Astrocyte (in vitro differentiated cells and primary cell): Measurements from ENCODE around the gene UBAC2. TPM values are rescaled to one million over a fixed set of nuclear protein-coding genes. Genes with fewer than 3 reads are reported as not detected.

Source experiments
- DNase-seq: peaks from one replicate; pipeline ENCODE4 v3.0.0-alpha.2; 2010; ENCODE audit warnings: low read depth
- FAIRE-seq: peaks from 2 replicates; lab custom pipeline; 2011; peaks lifted over from hg19 to GRCh38; lab: Jason Lieb, UNC
- H2AFZ ChIP-seq: 2 replicates; pipeline ENCODE4 v1.6.0; 2012; ENCODE audit warnings: low read depth, low read length, inconsistent platforms
- H3K27ac ChIP-seq: 2 replicates; pipeline ENCODE4 v1.5.1; 2011; ENCODE audit warnings: low read depth, low read length, inconsistent platforms
- H3K27me3 ChIP-seq: 2 replicates; pipeline ENCODE4 v1.6.0; 2011; ENCODE audit warnings: low read length, inconsistent platforms; ENCODE audit not compliant: insufficient read depth
- H3K36me3 ChIP-seq: 2 replicates; pipeline ENCODE4 v1.5.1; 2011; ENCODE audit warnings: low read length, inconsistent platforms; ENCODE audit not compliant: insufficient read depth
- H3K4me1 ChIP-seq: 2 replicates; pipeline ENCODE4 v1.5.1; 2011; ENCODE audit warnings: low read length, inconsistent platforms; ENCODE audit not compliant: insufficient read depth
- H3K4me2 ChIP-seq: 2 replicates; pipeline ENCODE4 v1.6.0; 2012; ENCODE audit warnings: low read length, inconsistent platforms
- H3K4me3 ChIP-seq: 2 replicates; pipeline ENCODE4 v1.5.1; 2011; ENCODE audit warnings: low read depth, mild to moderate bottlenecking, low read length, inconsistent platforms; ENCODE audit not compliant: insufficient read depth
- H3K79me2 ChIP-seq: 2 replicates; pipeline ENCODE4 v1.6.0; 2012; ENCODE audit warnings: mild to moderate bottlenecking, low read length, inconsistent platforms; ENCODE audit not compliant: insufficient read depth
- H3K9ac ChIP-seq: 2 replicates; pipeline ENCODE4 v1.6.0; 2012; ENCODE audit warnings: mild to moderate bottlenecking, low read length, inconsistent platforms
- H3K9me3 ChIP-seq: 2 replicates; pipeline ENCODE4 v1.5.1; 2012; ENCODE audit warnings: low read depth, mild to moderate bottlenecking, low read length, inconsistent platforms; ENCODE audit not compliant: insufficient read depth
- H4K20me1 ChIP-seq: 2 replicates; pipeline ENCODE4 v1.6.0; 2012; ENCODE audit warnings: low read length, inconsistent platforms; ENCODE audit not compliant: insufficient read depth
- H3K27ac Mint-ChIP-seq: one replicate; pipeline ENCODE4 v1.8.0; 2021; ENCODE audit warnings: mild to moderate bottlenecking, mixed read lengths; ENCODE audit not compliant: unreplicated experiment
- H3K27me3 Mint-ChIP-seq: one replicate; pipeline ENCODE4 v1.8.0; 2021; ENCODE audit warnings: low read depth, mixed read lengths; ENCODE audit not compliant: unreplicated experiment
- H3K36me3 Mint-ChIP-seq: one replicate; pipeline ENCODE4 v1.8.0; 2021; ENCODE audit warnings: low read depth, mixed read lengths; ENCODE audit not compliant: unreplicated experiment
- H3K4me1 Mint-ChIP-seq: one replicate; pipeline ENCODE4 v1.8.0; 2021; ENCODE audit warnings: low read depth, mixed read lengths; ENCODE audit not compliant: unreplicated experiment
- H3K4me3 Mint-ChIP-seq: one replicate; pipeline ENCODE4 v1.8.0; 2021; ENCODE audit warnings: mild to moderate bottlenecking, moderate library complexity, mixed read lengths; ENCODE audit not compliant: unreplicated experiment
- H3K9me3 Mint-ChIP-seq: one replicate; pipeline ENCODE4 v1.8.0; 2021; ENCODE audit warnings: mild to moderate bottlenecking, mixed read lengths; ENCODE audit not compliant: unreplicated experiment
- CTCF ChIP-seq: IDR thresholded peaks from 2 replicates; pipeline ENCODE4 v1.5.1; 2011; ENCODE audit warnings: low read depth, mild to moderate bottlenecking, inconsistent platforms, low read length, moderate library complexity; ENCODE audit not compliant: insufficient read depth
- EZH2 ChIP-seq: IDR thresholded peaks from 2 replicates; pipeline ENCODE4 v1.6.1; 2012; ENCODE audit warnings: mild to moderate bottlenecking, low read length, inconsistent platforms; ENCODE audit not compliant: insufficient read depth
- total RNA-seq: library from RNA; stranded (reverse); gene quantifications from 2 replicates; pipeline ENCODE4 v1.2.1, GENCODE V29; 2021

The UBAC2 gene
- total RNA-seq, 1 donor from 2014 or later: 61.0 TPM

- Histone ChIP-seq H2AFZ (no peak overlapping the region), H4K20me1 (peaks cover 39% of the 10 kb centered on the region), H3K4me1 (peaks cover 34% of the 10 kb centered on the region), H3K9me3 (no peaks in the 10 kb centered on the region), H3K36me3 (no peaks in the 10 kb centered on the region), H3K4me3 (no peak overlapping the region), H3K4me2 (peak overlapping the region; percentile 46), H3K27ac (no peak overlapping the region), H3K9ac (peak overlapping the region; percentile 1), H3K79me2 (no peaks in the 10 kb centered on the region), H3K27me3 (no peaks in the 10 kb centered on the region)
- H3K4me1 Mint-ChIP-seq: peaks cover 41% of the 10 kb centered on the region
- H3K4me3 Mint-ChIP-seq: no peak overlapping the region
- no peaks in the 10 kb centered on the region for H3K27me3 Mint-ChIP-seq
- peaks cover 18% of the 10 kb centered on the region for H3K36me3 Mint-ChIP-seq
- DNase-seq: peak; percentile 64
- FAIRE-seq: peak; percentile 74
- no peak overlapping the region for H3K27ac Mint-ChIP-seq
- TF ChIP-seq CTCF (no peak), EZH2 (no peak)
- no peaks in the 10 kb centered on the region for H3K9me3 Mint-ChIP-seq
These were observed 153.2 kb downstream of the UBAC2 start for GRCh38 chr13:99353836-99354235.

GRCh38 chr13:99354371-99354951, 153.8 kb downstream of the UBAC2 start:
- Histone ChIP-seq H3K27ac (no peak overlapping the region), H3K4me3 (no peak overlapping the region), H3K36me3 (peaks cover 1% of the 10 kb centered on the region), H2AFZ (no peak overlapping the region), H4K20me1 (peaks cover 39% of the 10 kb centered on the region), H3K9me3 (no peaks in the 10 kb centered on the region), H3K4me2 (peak overlapping the region; percentile 46), H3K79me2 (no peaks in the 10 kb centered on the region), H3K27me3 (no peaks in the 10 kb centered on the region), H3K9ac (no peak overlapping the region), H3K4me1 (peaks cover 34% of the 10 kb centered on the region)
- no peak for TF ChIP-seq CTCF
- no peak for FAIRE-seq
- peaks cover 18% of the 10 kb centered on the region for H3K36me3 Mint-ChIP-seq
- H3K9me3 Mint-ChIP-seq: no peaks in the 10 kb centered on the region
- no peak for DNase-seq
- H3K4me1 Mint-ChIP-seq: peaks cover 41% of the 10 kb centered on the region
- H3K27me3 Mint-ChIP-seq: no peaks in the 10 kb centered on the region
- H3K4me3 Mint-ChIP-seq: no peak overlapping the region
- H3K27ac Mint-ChIP-seq: peak overlapping the region; percentile 71

DNA sequence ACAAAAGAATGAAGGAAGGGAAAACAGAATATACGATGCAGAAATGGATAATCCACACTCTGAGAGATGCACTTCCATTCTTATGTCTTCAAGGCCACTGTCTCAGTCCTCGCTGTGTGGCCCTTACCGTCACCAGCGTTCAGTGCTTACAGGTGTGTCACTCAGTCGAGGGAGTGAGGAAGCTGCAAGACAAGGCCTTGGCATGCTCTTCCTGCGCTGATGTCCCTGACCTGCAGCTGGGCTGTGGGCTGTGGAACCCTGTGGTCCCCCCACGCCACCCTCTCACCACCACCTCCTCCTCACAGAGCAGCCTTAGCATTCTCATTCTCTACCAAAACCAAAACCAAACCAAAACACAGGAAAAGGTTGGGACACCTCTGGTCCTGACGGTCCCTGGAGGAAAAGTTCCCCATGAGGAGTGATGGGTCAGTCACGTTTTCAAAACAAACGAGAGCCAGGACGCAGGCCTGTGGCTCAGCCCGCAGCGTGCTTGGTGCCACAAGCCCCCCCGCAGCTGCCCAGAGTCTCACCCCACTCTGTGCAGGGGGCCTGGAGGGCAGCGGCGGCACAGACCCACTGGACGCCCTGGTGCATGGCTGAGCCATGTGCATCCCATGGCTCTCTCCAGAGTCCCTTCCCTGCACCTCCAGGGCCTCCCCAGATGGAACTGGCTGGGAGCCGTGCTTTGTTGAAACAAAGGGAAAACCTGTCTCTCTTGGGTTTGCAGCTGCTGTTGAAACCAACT, 154.8 kb downstream of the UBAC2 start:
- Histone ChIP-seq H3K4me2 (peak overlapping the region; percentile 78), H3K9me3 (no peaks in the 10 kb centered on the region), H3K4me1 (peaks cover 34% of the 10 kb centered on the region), H3K79me2 (no peaks in the 10 kb centered on the region), H2AFZ (no peak overlapping the region), H3K36me3 (peaks cover 3% of the 10 kb centered on the region), H3K27ac (peak overlapping the region; percentile 79), H3K27me3 (no peaks in the 10 kb centered on the region), H3K4me3 (no peak overlapping the region), H4K20me1 (peaks cover 39% of the 10 kb centered on the region), H3K9ac (peak overlapping the region; percentile 72)
- Mint-ChIP-seq H3K27ac (peak overlapping the region; percentile 86), H3K9me3 (peaks cover 1% of the 10 kb centered on the region), H3K4me1 (peaks cover 41% of the 10 kb centered on the region), H3K27me3 (no peaks in the 10 kb centered on the region), H3K4me3 (no peak overlapping the region), H3K36me3 (peaks cover 20% of the 10 kb centered on the region)
- FAIRE-seq (no peak), DNase-seq (no peak)
- TF ChIP-seq EZH2 (no peak), CTCF (no peak)
